C4-2B (cell line): Measurements from ENCODE around the gene RAB5B.
A peak's percentile ranks its signal among the peaks of the same experiment; 100 is the strongest.

ENCODE experiments used
- H3K27ac ChIP-seq: fragments of 450-650 bp; 2 replicates; pipeline ENCODE4 v1.5.1; 2017
- CTCF ChIP-seq: fragments of 450-650 bp; conservative IDR thresholded peaks from 2 replicates; pipeline ENCODE4 v1.5.1; 2017; ENCODE audit warnings: mild to moderate bottlenecking
- ZFX ChIP-seq: fragments of 450-650 bp; IDR thresholded peaks from 2 replicates; pipeline ENCODE4 v1.6.1; 2017

The RAB5B gene

GRCh38 chr12:55946553-55946952, 27.3 kb upstream of the RAB5B start:
- TF ChIP-seq ZFX, result no peak
- TF ChIP-seq CTCF, result no peak
- no peak overlapping the region for H3K27ac ChIP-seq

- peak overlapping the region; percentile 20 for H3K27ac ChIP-seq
- TF ChIP-seq ZFX (no peak), CTCF (no peak)
Measured at GRCh38 chr12:55955344-55955743, 18.5 kb upstream of the RAB5B start.

GRCh38 chr12:55955800-55956508, 17.9 kb upstream of the RAB5B start:
- no peak for TF ChIP-seq ZFX
- no peak; the same call in 1 of the 2 replicates for TF ChIP-seq CTCF
- H3K27ac ChIP-seq, result peak overlapping the region; percentile 20

- no peak for TF ChIP-seq ZFX
- TF ChIP-seq CTCF, result no peak
- peak overlapping the region; percentile 56 for H3K27ac ChIP-seq
Measured at GRCh38 chr12:55957106-55957859, 16.6 kb upstream of the RAB5B start.

- H3K27ac ChIP-seq, result no peak overlapping the region
- TF ChIP-seq ZFX (no peak), CTCF (no peak)
Measured at GRCh38 chr12:55963760-55964159, 10.1 kb upstream of the RAB5B start.

GRCh38 chr12:55965240-55965639, 8.6 kb upstream of the RAB5B start:
- H3K27ac ChIP-seq, result no peak overlapping the region
- TF ChIP-seq CTCF, result no peak
- no peak for TF ChIP-seq ZFX

- H3K27ac ChIP-seq, result peak within 1 kb of the TSS; percentile 81
Measured at GRCh38 chr12:55965941-55966407, 7.9 kb upstream of the RAB5B start, which contains the start of gene PMEL. Gene PMEL, minus strand, starts transcription at chr12:55966042. Its CDS starts 31 bp downstream, at chr12:55966011.

More at GRCh38 chr12:55965941-55966407, 7.9 kb upstream of the RAB5B start, which contains the start of gene PMEL:
- TF ChIP-seq CTCF (no peak), ZFX (no peak)
